ENCODE results near the gene GAB2.

- TF ChIP-seq, protein P1, sequence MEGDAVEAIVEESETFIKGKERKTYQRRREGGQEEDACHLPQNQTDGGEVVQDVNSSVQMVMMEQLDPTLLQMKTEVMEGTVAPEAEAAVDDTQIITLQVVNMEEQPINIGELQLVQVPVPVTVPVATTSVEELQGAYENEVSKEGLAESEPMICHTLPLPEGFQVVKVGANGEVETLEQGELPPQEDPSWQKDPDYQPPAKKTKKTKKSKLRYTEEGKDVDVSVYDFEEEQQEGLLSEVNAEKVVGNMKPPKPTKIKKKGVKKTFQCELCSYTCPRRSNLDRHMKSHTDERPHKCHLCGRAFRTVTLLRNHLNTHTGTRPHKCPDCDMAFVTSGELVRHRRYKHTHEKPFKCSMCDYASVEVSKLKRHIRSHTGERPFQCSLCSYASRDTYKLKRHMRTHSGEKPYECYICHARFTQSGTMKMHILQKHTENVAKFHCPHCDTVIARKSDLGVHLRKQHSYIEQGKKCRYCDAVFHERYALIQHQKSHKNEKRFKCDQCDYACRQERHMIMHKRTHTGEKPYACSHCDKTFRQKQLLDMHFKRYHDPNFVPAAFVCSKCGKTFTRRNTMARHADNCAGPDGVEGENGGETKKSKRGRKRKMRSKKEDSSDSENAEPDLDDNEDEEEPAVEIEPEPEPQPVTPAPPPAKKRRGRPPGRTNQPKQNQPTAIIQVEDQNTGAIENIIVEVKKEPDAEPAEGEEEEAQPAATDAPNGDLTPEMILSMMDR (IDR thresholded peaks at IDR 0.05), result no peak
- no peak for TF ChIP-seq POLR2A (IDR thresholded peaks at IDR 0.05)
These were observed 218.0 kb downstream of the GAB2 start for GRCh38 chr11:78199653-78200015.

Measured in thyroid gland (tissue), 4 donors.